HEK293 (cell line): ENCODE data around the gene SMARCD2.

Experiments
- KLF1 ChIP-seq: fragments of 450-650 bp; formaldehyde crosslinking; IDR thresholded peaks from 2 replicates; pipeline ENCODE4 v1.5.1; 2016; ENCODE audit warnings: missing biosample characterization, missing genetic modification characterization
- MZF1 ChIP-seq: fragments of 450-650 bp; formaldehyde crosslinking; IDR thresholded peaks from 2 replicates; pipeline ENCODE4 v1.5.1; 2017; ENCODE audit warnings: missing biosample characterization, missing genetic modification characterization, borderline replicate concordance
- REPIN1 ChIP-seq: fragments of 450-650 bp; formaldehyde crosslinking; IDR thresholded peaks from 2 replicates; pipeline ENCODE4 v1.5.1; 2017; ENCODE audit warnings: missing biosample characterization, missing genetic modification characterization, low read depth
- YY1 ChIP-seq: fragments of 450-650 bp; formaldehyde crosslinking; IDR thresholded peaks from 2 replicates; pipeline ENCODE4 v1.5.1; 2018; ENCODE audit warnings: missing biosample characterization, missing genetic modification characterization
- ZFP41 ChIP-seq: fragments of 450-650 bp; formaldehyde crosslinking; IDR thresholded peaks from 2 replicates; pipeline ENCODE4 v1.5.1; 2016; ENCODE audit warnings: missing biosample characterization, missing genetic modification characterization, borderline replicate concordance
- ZNF311 ChIP-seq: fragments of 450-650 bp; formaldehyde crosslinking; IDR thresholded peaks from 2 replicates; pipeline ENCODE4 v1.5.1; 2017; ENCODE audit warnings: missing biosample characterization, missing genetic modification characterization, borderline replicate concordance
- ZNF561 ChIP-seq: fragments of 450-650 bp; IDR thresholded peaks from 2 replicates; pipeline ENCODE4 v1.5.1; 2018; ENCODE audit warnings: missing biosample characterization, missing genetic modification characterization, borderline replicate concordance
- ZNF776 ChIP-seq: fragments of 450-650 bp; formaldehyde crosslinking; IDR thresholded peaks from 2 replicates; pipeline ENCODE4 v1.5.0; 2017; ENCODE audit warnings: missing biosample characterization, missing genetic modification characterization, borderline replicate concordance
- TF ChIP-seq, protein P1 (sequence below): fragments of 450-650 bp; formaldehyde crosslinking; IDR thresholded peaks from 2 replicates; pipeline ENCODE4 v1.5.1; 2016; ENCODE audit warnings: missing biosample characterization, missing genetic modification characterization
- TF ChIP-seq, protein P2 (sequence below): fragments of 450-650 bp; formaldehyde crosslinking; IDR thresholded peaks from 2 replicates; pipeline ENCODE4 v1.5.1; 2016; ENCODE audit warnings: missing biosample characterization, missing genetic modification characterization
- TF ChIP-seq, protein P3 (sequence below): sonication (generic); formaldehyde crosslinking; IDR thresholded peaks from 2 replicates; pipeline ENCODE4 v1.8.1; 2022; ENCODE audit warnings: mild to moderate bottlenecking, moderate library complexity, missing genetic modification reagents

- TF ChIP-seq KLF1 (tag by site-specific recombination) (no peak), ZNF776 (tag by site-specific recombination) (no peak), MZF1 (tag by site-specific recombination) (no peak), ZFP41 (tag by site-specific recombination) (no peak), ZNF311 (tag by site-specific recombination) (no peak), REPIN1 (tag by site-specific recombination) (no peak), ZNF561 (no peak), YY1 (tag by site-specific recombination) (no peak)
- TF ChIP-seq, protein P1, sequence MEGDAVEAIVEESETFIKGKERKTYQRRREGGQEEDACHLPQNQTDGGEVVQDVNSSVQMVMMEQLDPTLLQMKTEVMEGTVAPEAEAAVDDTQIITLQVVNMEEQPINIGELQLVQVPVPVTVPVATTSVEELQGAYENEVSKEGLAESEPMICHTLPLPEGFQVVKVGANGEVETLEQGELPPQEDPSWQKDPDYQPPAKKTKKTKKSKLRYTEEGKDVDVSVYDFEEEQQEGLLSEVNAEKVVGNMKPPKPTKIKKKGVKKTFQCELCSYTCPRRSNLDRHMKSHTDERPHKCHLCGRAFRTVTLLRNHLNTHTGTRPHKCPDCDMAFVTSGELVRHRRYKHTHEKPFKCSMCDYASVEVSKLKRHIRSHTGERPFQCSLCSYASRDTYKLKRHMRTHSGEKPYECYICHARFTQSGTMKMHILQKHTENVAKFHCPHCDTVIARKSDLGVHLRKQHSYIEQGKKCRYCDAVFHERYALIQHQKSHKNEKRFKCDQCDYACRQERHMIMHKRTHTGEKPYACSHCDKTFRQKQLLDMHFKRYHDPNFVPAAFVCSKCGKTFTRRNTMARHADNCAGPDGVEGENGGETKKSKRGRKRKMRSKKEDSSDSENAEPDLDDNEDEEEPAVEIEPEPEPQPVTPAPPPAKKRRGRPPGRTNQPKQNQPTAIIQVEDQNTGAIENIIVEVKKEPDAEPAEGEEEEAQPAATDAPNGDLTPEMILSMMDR (tag by site-specific recombination): no peak
- TF ChIP-seq, protein P2, sequence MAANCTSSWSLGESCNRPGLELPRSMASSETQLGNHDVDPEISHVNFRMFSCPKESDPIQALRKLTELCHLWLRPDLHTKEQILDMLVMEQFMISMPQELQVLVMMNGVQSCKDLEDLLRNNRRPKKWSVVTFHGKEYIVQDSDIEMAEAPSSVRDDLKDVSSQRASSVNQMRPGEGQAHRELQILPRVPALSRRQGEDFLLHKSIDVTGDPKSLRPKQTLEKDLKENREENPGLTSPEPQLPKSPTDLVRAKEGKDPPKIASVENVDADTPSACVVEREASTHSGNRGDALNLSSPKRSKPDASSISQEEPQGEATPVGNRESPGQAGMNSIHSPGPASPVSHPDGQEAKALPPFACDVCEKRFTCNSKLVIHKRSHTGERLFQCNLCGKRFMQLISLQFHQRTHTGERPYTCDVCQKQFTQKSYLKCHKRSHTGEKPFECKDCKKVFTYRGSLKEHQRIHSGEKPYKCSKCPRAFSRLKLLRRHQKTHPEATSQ (tag by site-specific recombination): no peak
- TF ChIP-seq, protein P3, sequence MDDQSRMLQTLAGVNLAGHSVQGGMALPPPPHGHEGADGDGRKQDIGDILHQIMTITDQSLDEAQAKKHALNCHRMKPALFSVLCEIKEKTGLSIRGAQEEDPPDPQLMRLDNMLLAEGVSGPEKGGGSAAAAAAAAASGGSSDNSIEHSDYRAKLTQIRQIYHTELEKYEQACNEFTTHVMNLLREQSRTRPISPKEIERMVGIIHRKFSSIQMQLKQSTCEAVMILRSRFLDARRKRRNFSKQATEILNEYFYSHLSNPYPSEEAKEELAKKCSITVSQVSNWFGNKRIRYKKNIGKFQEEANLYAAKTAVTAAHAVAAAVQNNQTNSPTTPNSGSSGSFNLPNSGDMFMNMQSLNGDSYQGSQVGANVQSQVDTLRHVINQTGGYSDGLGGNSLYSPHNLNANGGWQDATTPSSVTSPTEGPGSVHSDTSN: no peak
Measured at GRCh38 chr17:63843910-63844677, 1.6 kb upstream of the SMARCD2 start.
